K562 (cell line): ENCODE data around the gene GP2. TPM values are rescaled to one million over a fixed set of nuclear protein-coding genes. Genes with fewer than 3 reads are reported as not detected.

ENCODE experiments used
- ATAC-seq: fragments of 200-7000 bp; cut with Tn5 transposase; 3 replicates; pipeline ENCODE4 v1.9.1; 2020; ENCODE audit warnings: moderate library complexity
- BruUV-seq: library from RNA; stranded (reverse); fragments of 400-500 nt; replicated peaks from 2 replicates; lab custom pipeline; 2021; lab: Mats Ljungman, UMichigan
- CTCF ChIA-PET: fragments of 300-600 bp; formaldehyde crosslinking; extraction: SDS; loops from one replicate; lab custom pipeline; 2021; ENCODE audit warnings: low intra/inter-chr PET ratio; lab: Yijun Ruan, JAX
- POLR2A ChIA-PET: fragments of 300-600, 350-650 bp; sonication (Branson Sonifier 250); formaldehyde crosslinking; extraction: SDS; loops from one replicate; lab custom pipeline; 2021; ENCODE audit warnings: antibody characterized with exemption, inconsistent platforms; lab: Yijun Ruan, JAX
- DNase-seq, 4 experiments: peaks; one replicate each; pipeline versions ENCODE4 v3.0.0 to v3.0.0-alpha.2; 2011 to 2018; ENCODE audit warnings: low spot score in 3 of 4, mixed read lengths in 3 of 4; ENCODE audit errors: extremely low read depth in 1 of 4
- FAIRE-seq: peaks from 2 replicates; lab custom pipeline; 2011; peaks lifted over from hg19 to GRCh38; lab: Jason Lieb, UNC
- H2AFZ ChIP-seq: 2 replicates; pipeline ENCODE4 v1.6.0; 2011; ENCODE audit warnings: low read depth, low read length, control low read depth, inconsistent platforms
- H3K27ac ChIP-seq: fragments of 200-600 bp; 3 replicates; pipeline ENCODE4 v1.8.0; 2011; ENCODE audit warnings: low read depth, mild to moderate bottlenecking, control low read depth, inconsistent platforms, low read length, moderate library complexity, mixed read lengths; ENCODE audit errors: extremely low read depth
- H3K27me3 ChIP-seq, 2 experiments: fragments of 300-600 bp in 1 of 2; 2 replicates in 1 of 2; 3 replicates in 1 of 2; pipeline versions ENCODE4 v1.6.0 to v1.8.0; 2011; ENCODE audit warnings: inconsistent platforms in 2 of 2, low read length in 2 of 2, mild to moderate bottlenecking in 1 of 2, mixed read lengths in 1 of 2, moderate library complexity in 1 of 2; ENCODE audit not compliant: control insufficient read depth in 2 of 2, insufficient read depth in 2 of 2
- H3K36me3 ChIP-seq: fragments of 300-600 bp; 3 replicates; pipeline ENCODE4 v1.8.0; 2011; ENCODE audit warnings: mild to moderate bottlenecking, low read length, inconsistent platforms; ENCODE audit not compliant: control insufficient read depth, insufficient read depth
- H3K4me1 ChIP-seq, 2 experiments: fragments of 200-600 bp in 1 of 2; replicated peaks in 1 of 2; 2 replicates in 1 of 2; 3 replicates in 1 of 2; pipeline versions ENCODE4 v1.5.1 to v1.8.0; 2011; ENCODE audit warnings: inconsistent platforms in 2 of 2, low read length in 2 of 2, mild to moderate bottlenecking in 1 of 2, mixed read lengths in 1 of 2, moderate library complexity in 1 of 2; ENCODE audit not compliant: control insufficient read depth in 2 of 2, insufficient read depth in 2 of 2
- H3K4me2 ChIP-seq: 2 replicates; pipeline ENCODE4 v1.6.1; 2011; ENCODE audit warnings: low read length, control low read depth, inconsistent platforms, mixed read lengths; ENCODE audit not compliant: insufficient read depth
- H3K4me3 ChIP-seq: fragments of 200-600 bp; sonication (generic), shearing (Covaris generic); 2 replicates; pipeline ENCODE4 v1.5.1; 2016; ENCODE audit warnings: control low read depth, inconsistent platforms
- H3K79me2 ChIP-seq: fragments of 200-600 bp; 3 replicates; pipeline ENCODE4 v1.8.0; 2011; ENCODE audit warnings: low read length, inconsistent platforms; ENCODE audit not compliant: control insufficient read depth, insufficient read depth
- H3K9ac ChIP-seq, 2 experiments: 2 replicates each; pipeline versions ENCODE4 v1.6.0 to v1.6.1; 2011; ENCODE audit warnings: low read depth in 2 of 2, low read length in 2 of 2, control low read depth in 1 of 2, inconsistent platforms in 1 of 2, mild to moderate bottlenecking in 1 of 2, mixed read lengths in 1 of 2; ENCODE audit not compliant: insufficient read depth in 1 of 2
- H3K9me1 ChIP-seq: one replicate; pipeline ENCODE4 v1.6.0; 2011; ENCODE audit warnings: inconsistent platforms, mild to moderate bottlenecking, low read length, moderate library complexity; ENCODE audit not compliant: control insufficient read depth, insufficient read depth
- H3K9me3 ChIP-seq: replicated peaks from 2 replicates; pipeline ENCODE4 v1.5.1; 2011; ENCODE audit warnings: low read depth, low read length, inconsistent platforms; ENCODE audit not compliant: control insufficient read depth, insufficient read depth
- H4K20me1 ChIP-seq: replicated peaks from 2 replicates; pipeline ENCODE4 v1.6.1; 2011; ENCODE audit warnings: low read length, inconsistent platforms, mixed read lengths; ENCODE audit not compliant: control insufficient read depth, insufficient read depth
- ATF7 ChIP-seq: fragments of 450-650 bp; IDR thresholded peaks from 2 replicates; pipeline ENCODE4 v1.7.1; 2014; ENCODE audit warnings: mild to moderate bottlenecking, moderate library complexity
- BCL6 ChIP-seq: fragments of 250-450 bp; sonication (Bioruptor Pico); IDR thresholded peaks from 2 replicates; pipeline ENCODE4 v1.4.0; 2020
- BDP1 ChIP-seq: IDR thresholded peaks from 3 replicates; pipeline ENCODE4 v1.6.1; 2011; ENCODE audit not compliant: insufficient read length, insufficient read depth
- CEBPB ChIP-seq: fragments of 450-650 bp; IDR thresholded peaks from 2 replicates; pipeline ENCODE4 v1.6.1; 2016; ENCODE audit warnings: missing genetic modification characterization, missing compliant biosample characterization
- CEBPG ChIP-seq, 3 experiments: fragments of 200-800 bp in 1 of 3; sonication (Bioruptor generic) in 1 of 3; sonication (generic) in 1 of 3; formaldehyde crosslinking in 1 of 3; IDR thresholded peaks in 2 of 3; conservative IDR thresholded peaks in 1 of 3; 2 replicates each; pipeline versions ENCODE4 v1.6.1 to v1.8.0; 2016 to 2022; ENCODE audit warnings: missing compliant biosample characterization in 2 of 3, missing genetic modification characterization in 2 of 3, mild to moderate bottlenecking in 1 of 3, missing genetic modification reagents in 1 of 3
- HIVEP1 ChIP-seq: fragments of 250-450 bp; sonication (Bioruptor Pico); IDR thresholded peaks from 2 replicates; pipeline ENCODE4 v1.4.0; 2020; ENCODE audit warnings: mild to moderate bottlenecking
- HNRNPLL ChIP-seq: fragments of 200-400 bp; formaldehyde crosslinking; IDR thresholded peaks from 2 replicates; pipeline ENCODE4 v1.6.1; 2017; ENCODE audit warnings: low read length, low read depth, mild to moderate bottlenecking; ENCODE audit not compliant: poor library complexity, severe bottlenecking
- KDM4B ChIP-seq, 2 experiments: fragments of 450-650 bp in 1 of 2; sonication (generic) in 1 of 2; IDR thresholded peaks; 2 replicates each; pipeline ENCODE4 v1.6.1; 2016 to 2017; ENCODE audit warnings: borderline replicate concordance in 2 of 2, antibody characterized with exemption in 1 of 2, low read depth in 1 of 2, mild to moderate bottlenecking in 1 of 2
- MAZ ChIP-seq, 2 experiments: fragments of 450-650 bp in 1 of 2; sonication (generic) in 1 of 2; formaldehyde crosslinking; IDR thresholded peaks in 1 of 2; conservative IDR thresholded peaks in 1 of 2; 2 replicates each; pipeline versions ENCODE4 v1.4.0 to v1.5.0; 2020; ENCODE audit warnings: mild to moderate bottlenecking in 1 of 2, missing genetic modification reagents in 1 of 2
- NR3C1 ChIP-seq: sonication (generic); formaldehyde crosslinking; IDR thresholded peaks from 2 replicates; pipeline ENCODE4 v1.8.1; 2022; ENCODE audit warnings: missing genetic modification reagents
- POLR3G ChIP-seq: IDR thresholded peaks from 2 replicates; pipeline ENCODE4 v1.6.1; 2011; ENCODE audit not compliant: insufficient read length, insufficient replicate concordance; ENCODE audit errors: extremely low read depth
- RBM15 ChIP-seq: fragments of 200-400 bp; formaldehyde crosslinking; IDR thresholded peaks from 2 replicates; pipeline ENCODE4 v1.6.1; 2018; ENCODE audit warnings: mild to moderate bottlenecking, low read length, moderate library complexity; ENCODE audit not compliant: insufficient read depth
- RUNX1 ChIP-seq: sonication (generic); IDR thresholded peaks from 2 replicates; pipeline ENCODE4 v1.6.1; 2016; ENCODE audit warnings: antibody characterized with exemption, low read depth
- SIN3B ChIP-seq: fragments of 450-650 bp; IDR thresholded peaks from 2 replicates; pipeline ENCODE4 v1.6.1; 2017; ENCODE audit warnings: low read depth, mild to moderate bottlenecking, moderate library complexity
- ZNF324 ChIP-seq: fragments of 250-450 bp; sonication (Bioruptor Pico); IDR thresholded peaks from 2 replicates; pipeline ENCODE4 v1.4.0; 2020; ENCODE audit warnings: mild to moderate bottlenecking
- in situ Hi-C: fragments of 300-500 bp; cut with MboI; formaldehyde crosslinking; loops from 4 replicates; pipeline ENCODE4 v1.15.0; 2018; ENCODE audit warnings: inconsistent platforms, mixed read lengths
- intact Hi-C: fragments of 100-400 bp; cut with micrococcal nuclease; formaldehyde crosslinking; loops from 2 replicates; pipeline ENCODE4 v1.14.2; 2022
- polyA plus RNA-seq, 8 experiments: library from polyadenylated mRNA; depleted of rRNA in 4 of 8; stranded (reverse) in 5 of 8; unstranded in 3 of 8; fragments of >200 nt; fragmentation: Nextera tagmentation in 2 of 8; fragmentation: Illumina TruSeq in 1 of 8; extraction: Ambion mirVana in 2 of 8; extraction: Trizol in 1 of 8; gene quantifications; 2 replicates each; pipeline versions ENCODE4 v1.2.1 to v1.2.3, GENCODE V29; 2011 to 2014; ENCODE audit warnings: inconsistent platforms in 1 of 8, missing spikeins in 1 of 8
- total RNA-seq, 7 experiments: library from RNA; depleted of rRNA in 6 of 7; stranded (reverse); fragments of >200 nt in 6 of 7; fragmentation: Illumina TruSeq in 2 of 7; extraction: Trizol in 2 of 7; gene quantifications; 2 replicates each; pipeline versions ENCODE4 v1.2.1 to v1.2.3, GENCODE V29; 2011 to 2021; ENCODE audit warnings: low replicate concordance in 1 of 7
- TF ChIP-seq, protein P1 (sequence below): fragments of 450-650 bp; IDR thresholded peaks from 2 replicates; pipeline ENCODE4 v1.6.1; 2016; ENCODE audit warnings: borderline replicate concordance

GP2 gene
- total and polyA plus RNA-seq, 9 of the 15 experiments (the other 6 are each of a cell fraction or from before 2014, with no cell fraction given), result 5.9 TPM; not detected in 8

DNA sequence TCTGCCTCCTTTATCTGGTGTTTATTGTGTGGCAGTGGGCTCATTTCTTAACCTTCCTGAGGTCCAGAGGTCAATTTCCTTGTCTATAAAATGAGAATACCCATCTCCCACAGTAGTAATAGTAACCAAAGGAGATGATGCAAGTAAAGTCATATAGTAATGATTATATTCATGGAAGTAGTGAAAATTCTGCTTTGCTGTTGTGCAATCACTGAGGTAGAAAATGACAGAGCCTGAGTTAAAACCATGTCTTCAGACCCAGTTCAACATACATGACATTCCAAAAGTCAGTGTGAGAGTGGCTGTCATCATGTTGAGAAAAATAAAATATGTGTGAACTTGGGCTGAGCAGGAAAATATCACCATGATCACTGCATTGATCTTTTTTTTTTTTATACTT lies 26.1 kb upstream of the GP2 start:
- no peaks in the 10 kb centered on the region for H3K9me1 ChIP-seq
- H3K36me3 ChIP-seq, result no peaks in the 10 kb centered on the region
- in situ Hi-C loops, result no loop called here
- H3K4me2 ChIP-seq, result no peak overlapping the region
- H3K4me3 ChIP-seq, result no peak overlapping the region
- CTCF ChIA-PET, result interaction anchor here (0.6 kb wide), 2 partner anchors 793 to 1060 kb away, joined by 3 read pairs; no protein-coding TSS in a partner anchor
- H4K20me1 ChIP-seq, result no peaks in the 10 kb centered on the region
- no peak overlapping the region for H2AFZ ChIP-seq
- intact Hi-C loops, result no loop called here
- FAIRE-seq (no peak), ATAC-seq (no peak), DNase-seq (no peak)
- H3K9ac ChIP-seq, result no peak overlapping the region
- H3K4me1 ChIP-seq, result peaks cover 0 to 7% of the 10 kb centered on the region in 2 experiments; a peak in 1 of 5 replicates
- no peaks in the 10 kb centered on the region for H3K9me3 ChIP-seq
- no peaks in the 10 kb centered on the region for H3K79me2 ChIP-seq
- peaks cover 2 to 11% of the 10 kb centered on the region in 2 experiments; a peak in 3 of 5 replicates for H3K27me3 ChIP-seq
- BruUV-seq, result no TSS peak
- TF ChIP-seq BDP1 (no peak), CEBPB (tag) (peak; percentile 50; the same call in 1 of the 2 replicates), SIN3B (no peak), HIVEP1 (no peak), RUNX1 (no peak), ATF7 (no peak), BCL6 (no peak), MAZ (CRISPR knock-in tag; conservative IDR thresholded peaks at IDR 0.05 in 1 of 2, IDR thresholded peaks at IDR 0.05 in 1 of 2) (no peak), CEBPG (CRISPR knock-in tag; IDR thresholded peaks at IDR 0.05) (no peak), CEBPG (tag; conservative IDR thresholded peaks at IDR 0.05 in 1 of 2, IDR thresholded peaks at IDR 0.05 in 1 of 2) (peak in 1 of 2 experiments; percentile 50; a peak in 1 of 4 replicates), KDM4B (IDR thresholded peaks at IDR 0.05; ENCODE audit: borderline replicate concordance in 2 of 2, low read depth in 1 of 2) (no peak), NR3C1 (CRISPR knock-in tag) (no peak), RBM15 (no peak), ZNF324 (CRISPR knock-in tag) (no peak), HNRNPLL (no peak), POLR3G (no peak)
- TF ChIP-seq, protein P1, sequence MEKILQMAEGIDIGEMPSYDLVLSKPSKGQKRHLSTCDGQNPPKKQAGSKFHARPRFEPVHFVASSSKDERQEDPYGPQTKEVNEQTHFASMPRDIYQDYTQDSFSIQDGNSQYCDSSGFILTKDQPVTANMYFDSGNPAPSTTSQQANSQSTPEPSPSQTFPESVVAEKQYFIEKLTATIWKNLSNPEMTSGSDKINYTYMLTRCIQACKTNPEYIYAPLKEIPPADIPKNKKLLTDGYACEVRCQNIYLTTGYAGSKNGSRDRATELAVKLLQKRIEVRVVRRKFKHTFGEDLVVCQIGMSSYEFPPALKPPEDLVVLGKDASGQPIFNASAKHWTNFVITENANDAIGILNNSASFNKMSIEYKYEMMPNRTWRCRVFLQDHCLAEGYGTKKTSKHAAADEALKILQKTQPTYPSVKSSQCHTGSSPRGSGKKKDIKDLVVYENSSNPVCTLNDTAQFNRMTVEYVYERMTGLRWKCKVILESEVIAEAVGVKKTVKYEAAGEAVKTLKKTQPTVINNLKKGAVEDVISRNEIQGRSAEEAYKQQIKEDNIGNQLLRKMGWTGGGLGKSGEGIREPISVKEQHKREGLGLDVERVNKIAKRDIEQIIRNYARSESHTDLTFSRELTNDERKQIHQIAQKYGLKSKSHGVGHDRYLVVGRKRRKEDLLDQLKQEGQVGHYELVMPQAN, result no peak
- TF ChIP-seq, all 486 proteins: peak for 2
- POLR2A ChIA-PET, result no interaction called here
- no peak overlapping the region for H3K27ac ChIP-seq
